HT-29 (cell line): ENCODE measurements around the gene SUV39H1. TPM values are rescaled to one million over a fixed set of nuclear protein-coding genes. Genes with fewer than 3 reads are reported as not detected.

ENCODE experiments used
- DNase-seq: peaks from one replicate; pipeline ENCODE4 v3.0.0-alpha.2; 2015; ENCODE audit warnings: low spot score
- total RNA-seq: library from RNA; depleted of rRNA; stranded (reverse); fragments of >200 nt; shearing (Covaris generic); gene quantifications from 2 replicates; pipeline ENCODE4 v1.2.3, GENCODE V29; 2014

The SUV39H1 gene
- total RNA-seq, 1 experiment from 2014 or later, result 26.2 TPM

DNA sequence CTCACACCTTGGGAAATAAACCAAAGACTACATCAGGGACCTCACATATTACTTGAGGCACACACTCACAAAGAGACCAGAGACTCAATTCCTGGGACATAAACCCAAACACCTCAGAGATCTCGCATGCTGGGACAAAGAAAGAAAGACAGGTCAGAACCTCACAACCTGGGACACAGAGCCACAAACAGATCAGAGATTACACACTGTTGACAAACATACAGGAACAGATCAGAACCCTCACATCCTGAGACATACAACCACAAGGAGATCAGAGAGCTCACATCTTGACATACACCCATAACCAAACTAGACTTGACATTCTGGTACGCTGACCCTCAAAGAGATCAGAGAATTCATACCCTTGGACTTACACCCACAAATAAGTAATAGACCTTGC lies 17.3 kb downstream of the SUV39H1 start:
- DNase-seq, result no peak

GRCh38 chrX:48714573-48714972 lies 18.0 kb downstream of the SUV39H1 start:
- no peak for DNase-seq

- no peak for DNase-seq
Observed at GRCh38 chrX:48715072-48715471, 18.5 kb downstream of the SUV39H1 start.

DNA sequence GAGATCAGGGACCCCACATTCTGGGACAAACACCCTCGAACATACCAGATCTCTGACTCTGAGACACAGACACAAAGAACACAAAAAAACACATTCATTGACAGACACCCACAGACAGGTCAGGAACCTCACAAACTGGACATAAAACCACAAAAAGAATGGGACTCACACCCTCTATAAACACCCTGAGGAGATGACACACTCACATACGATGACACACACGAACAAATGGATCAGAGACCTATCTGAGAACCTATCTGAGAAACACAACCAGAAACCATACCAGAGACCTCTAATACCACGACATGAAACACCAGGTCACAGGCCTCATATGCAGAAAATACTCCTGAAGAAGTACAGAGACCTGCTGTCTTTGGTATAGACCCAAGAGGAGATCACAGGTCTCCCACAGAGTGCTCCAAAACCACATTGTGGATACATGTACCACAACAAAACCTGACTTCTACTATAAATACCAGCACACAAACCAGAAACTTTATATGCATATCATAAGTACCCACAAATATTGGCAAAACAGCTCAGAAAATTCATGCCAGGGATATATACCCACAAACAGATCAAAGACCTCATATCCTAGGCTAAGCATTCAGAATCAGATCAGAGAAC lies 19.5 kb downstream of the SUV39H1 start:
- no peak for DNase-seq

DNA sequence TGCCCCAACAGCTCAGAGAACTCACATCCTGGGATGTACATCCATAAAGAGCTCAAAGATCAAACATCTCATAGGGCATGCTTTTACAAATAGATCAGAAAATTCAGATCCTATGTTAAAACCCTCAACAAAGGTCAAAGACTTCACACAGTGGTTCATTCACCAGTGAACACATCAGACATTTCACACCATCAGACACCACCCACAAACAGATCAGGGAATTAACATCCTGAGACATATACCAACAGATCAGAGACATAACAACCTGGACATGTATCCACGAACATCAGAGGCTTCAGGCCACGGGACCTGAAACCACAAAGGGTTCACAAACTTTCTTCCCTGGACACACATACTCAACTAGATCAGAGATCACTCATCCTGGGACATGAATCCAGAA lies 23.4 kb downstream of the SUV39H1 start:
- no peak for DNase-seq

DNA sequence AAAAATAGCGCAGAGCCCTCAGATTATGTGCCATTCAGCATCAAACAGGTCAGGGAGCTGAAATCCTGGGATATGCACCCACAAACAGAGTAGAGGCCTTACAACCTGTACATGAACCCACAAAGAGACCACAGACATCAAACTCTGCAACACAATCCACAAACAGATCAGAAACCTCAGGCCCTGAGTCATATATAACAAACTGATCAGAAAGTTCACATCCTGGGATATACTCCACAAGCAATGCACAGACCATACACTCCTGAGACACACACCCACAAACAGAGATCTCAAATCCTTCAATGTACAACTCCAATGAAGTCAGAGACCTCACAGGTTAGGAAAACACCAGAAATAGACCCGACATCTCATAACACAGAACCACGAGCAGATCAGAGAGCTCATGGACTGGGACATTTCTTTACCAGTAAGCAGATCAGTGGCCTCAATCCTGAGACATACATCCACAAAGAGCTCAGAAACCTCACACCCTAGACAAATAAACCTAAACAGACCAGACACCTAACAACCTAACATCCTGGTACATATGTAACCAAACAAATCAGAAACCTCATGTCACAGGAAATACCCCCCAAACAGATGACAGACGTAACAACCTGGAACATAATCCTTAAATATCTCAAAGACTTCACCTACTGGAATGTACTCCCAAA lies 24.2 kb downstream of the SUV39H1 start:
- no peak for DNase-seq

GRCh38 chrX:48721916-48722315 lies 25.4 kb downstream of the SUV39H1 start:
- no peak for DNase-seq

GRCh38 chrX:48726596-48726995 lies 30.1 kb downstream of the SUV39H1 start:
- no peak for DNase-seq

DNA sequence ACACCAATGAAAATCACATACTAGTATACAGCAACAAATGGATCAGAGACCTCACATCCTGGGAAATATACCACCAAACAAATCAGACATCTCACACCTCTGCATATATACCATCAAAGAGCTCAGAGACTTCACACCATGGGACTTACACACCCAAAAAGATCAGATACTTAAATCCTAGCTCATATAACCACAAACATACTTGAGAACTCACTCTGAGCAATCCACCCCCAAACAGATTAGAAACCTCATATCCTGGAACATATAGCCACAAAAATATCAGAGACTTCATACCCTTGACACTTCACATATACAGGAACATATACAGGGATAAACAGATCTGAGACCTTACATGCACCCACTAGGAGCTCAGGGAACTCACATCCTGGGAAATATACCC lies 32.1 kb downstream of the SUV39H1 start:
- DNase-seq, result no peak

- no peak for DNase-seq
Observed at GRCh38 chrX:48736303-48736702, 39.8 kb downstream of the SUV39H1 start.

- DNase-seq, result no peak
Observed at GRCh38 chrX:48736878-48737212, 40.3 kb downstream of the SUV39H1 start.

GRCh38 chrX:48737213-48737938 lies 40.8 kb downstream of the SUV39H1 start:
- DNase-seq, result peak; percentile 96

DNA sequence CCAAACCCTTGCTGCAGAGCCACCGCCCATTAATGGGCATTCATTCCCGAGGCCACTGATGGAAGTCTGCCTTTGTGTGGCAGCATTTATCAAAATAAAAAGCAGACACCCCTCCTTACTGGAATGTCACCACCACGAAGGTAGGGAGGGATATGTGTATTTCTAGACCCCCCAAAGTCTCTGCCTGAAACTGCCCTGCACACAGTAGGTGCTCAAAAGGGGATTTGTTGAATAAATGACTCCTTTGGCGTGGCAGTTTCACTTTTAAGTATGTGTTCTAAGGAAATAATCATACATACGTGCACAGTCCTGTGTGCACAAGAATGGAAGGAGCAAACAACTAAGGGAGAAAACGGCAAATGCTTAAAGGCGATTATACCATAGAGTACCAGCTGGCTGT lies 41.4 kb downstream of the SUV39H1 start:
- DNase-seq, result no peak

DNA sequence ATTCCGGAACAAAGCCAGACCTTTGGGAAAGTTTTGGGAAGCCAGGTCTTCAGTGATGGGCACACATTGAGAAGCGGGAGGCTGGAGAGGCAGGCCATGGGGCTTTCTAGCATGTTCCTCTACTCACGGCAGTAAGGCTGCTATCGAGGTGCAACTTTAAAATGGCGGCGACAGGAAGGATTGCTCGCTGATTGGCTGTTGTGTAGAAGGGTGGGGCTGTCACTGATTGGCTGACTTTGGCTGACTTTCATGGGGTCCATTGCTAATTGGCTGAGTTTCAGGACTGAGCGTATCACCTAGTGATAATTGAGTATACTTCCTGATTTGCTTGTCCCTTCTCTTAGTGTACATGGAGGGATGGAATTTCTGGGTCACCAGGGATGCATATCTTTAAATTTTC lies 45.3 kb downstream of the SUV39H1 start:
- DNase-seq, result no peak

DNA sequence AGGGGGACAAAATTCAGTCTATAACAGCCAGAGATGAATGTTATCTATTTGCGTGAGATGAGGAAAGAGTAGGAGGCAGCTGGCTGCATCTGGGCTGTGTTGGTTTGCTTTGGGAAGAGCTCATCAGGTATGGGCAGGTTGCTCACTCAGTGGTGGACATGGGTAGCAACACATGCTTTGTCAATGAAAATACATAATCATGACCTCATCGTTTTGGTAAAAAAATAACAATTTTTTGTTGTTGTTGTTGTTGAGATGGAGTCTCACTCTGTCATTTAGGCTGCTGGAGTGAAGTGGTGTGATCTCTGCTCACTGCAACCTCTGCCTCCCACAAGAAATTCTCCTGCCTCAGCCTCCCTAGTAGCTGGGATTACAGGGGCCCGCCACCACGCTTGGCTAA lies 48.7 kb downstream of the SUV39H1 start:
- DNase-seq, result no peak

DNA sequence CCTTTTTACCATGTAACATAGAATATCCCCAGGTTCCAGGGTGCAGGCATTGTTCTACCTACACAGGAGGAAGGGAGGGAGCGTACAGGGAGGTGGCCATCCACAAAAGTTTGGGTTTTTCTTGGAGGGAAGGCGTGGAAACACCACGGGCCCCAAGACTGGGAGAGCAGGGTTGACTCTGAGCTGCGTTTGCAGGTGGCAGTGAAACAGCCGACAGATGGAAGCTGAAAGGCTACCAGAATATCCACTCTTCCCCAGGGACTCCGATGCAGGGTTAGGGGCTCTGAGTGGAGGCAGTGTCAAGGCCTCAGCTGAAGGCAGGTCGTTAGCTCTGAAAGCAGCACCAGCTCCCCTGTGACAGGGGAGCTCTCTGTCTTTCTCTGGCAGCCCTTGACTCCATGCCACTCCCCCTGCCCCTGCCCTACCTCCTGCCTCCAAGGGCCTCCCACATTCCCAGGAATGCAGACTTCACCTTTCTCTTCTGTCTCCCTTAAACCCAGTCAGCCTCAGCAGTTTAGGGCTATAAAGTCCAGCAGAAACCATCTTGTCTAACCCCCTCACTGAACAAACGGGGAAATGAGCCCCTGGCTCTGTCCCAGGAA lies 51.0 kb downstream of the SUV39H1 start:
- no peak for DNase-seq

GRCh38 chrX:48749182-48749581 lies 52.6 kb downstream of the SUV39H1 start:
- DNase-seq, result no peak

DNA sequence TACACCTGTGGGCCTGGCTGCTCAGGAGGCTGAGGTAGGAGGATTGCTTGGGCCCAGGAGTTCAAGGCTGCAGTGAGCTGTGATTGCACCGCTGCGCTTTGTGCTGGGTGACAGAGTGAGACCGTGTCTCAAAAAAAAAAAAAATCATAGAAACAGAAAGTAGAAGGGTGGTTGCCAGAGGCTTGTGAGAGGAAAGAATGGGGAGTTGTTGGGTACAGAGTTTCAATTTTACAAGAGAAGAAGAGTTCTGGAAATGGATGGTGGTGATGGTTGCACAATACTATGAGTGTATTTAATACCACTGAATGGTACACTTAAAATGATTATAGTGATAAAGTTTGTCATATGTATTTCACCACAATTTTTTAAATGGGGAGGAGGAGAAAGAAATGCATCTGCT lies 54.8 kb downstream of the SUV39H1 start:
- DNase-seq, result no peak

- no peak for DNase-seq
Observed at GRCh38 chrX:48752498-48752897, 56.0 kb downstream of the SUV39H1 start.

DNA sequence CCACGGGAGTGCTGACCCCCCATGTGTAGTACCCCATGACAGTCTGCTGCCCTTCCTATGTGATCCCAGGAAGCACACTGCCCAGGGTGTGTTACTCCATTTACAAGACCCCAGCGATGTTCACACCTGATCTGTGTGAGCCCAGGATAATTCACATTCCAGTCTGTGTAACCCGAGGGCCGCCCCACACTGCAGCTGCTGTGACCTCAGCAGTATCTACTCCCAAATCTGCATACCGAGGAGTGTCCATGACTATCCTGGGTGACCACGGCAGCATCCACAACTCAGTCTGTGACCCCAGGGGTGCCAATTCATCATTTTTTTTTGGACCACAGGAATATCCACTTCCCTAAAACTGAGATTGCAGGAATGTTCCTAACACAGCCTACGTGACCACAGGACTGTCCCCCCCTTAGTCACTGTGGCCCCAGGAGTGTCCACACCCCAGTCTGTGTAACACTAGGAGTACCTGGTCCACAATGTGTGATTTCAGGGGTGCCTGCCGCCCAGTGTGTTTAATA lies 57.2 kb downstream of the SUV39H1 start:
- no peak for DNase-seq

GRCh38 chrX:48754238-48754637 lies 57.7 kb downstream of the SUV39H1 start:
- DNase-seq, result no peak
